ENCODE data around the gene ROBO2.

DNA sequence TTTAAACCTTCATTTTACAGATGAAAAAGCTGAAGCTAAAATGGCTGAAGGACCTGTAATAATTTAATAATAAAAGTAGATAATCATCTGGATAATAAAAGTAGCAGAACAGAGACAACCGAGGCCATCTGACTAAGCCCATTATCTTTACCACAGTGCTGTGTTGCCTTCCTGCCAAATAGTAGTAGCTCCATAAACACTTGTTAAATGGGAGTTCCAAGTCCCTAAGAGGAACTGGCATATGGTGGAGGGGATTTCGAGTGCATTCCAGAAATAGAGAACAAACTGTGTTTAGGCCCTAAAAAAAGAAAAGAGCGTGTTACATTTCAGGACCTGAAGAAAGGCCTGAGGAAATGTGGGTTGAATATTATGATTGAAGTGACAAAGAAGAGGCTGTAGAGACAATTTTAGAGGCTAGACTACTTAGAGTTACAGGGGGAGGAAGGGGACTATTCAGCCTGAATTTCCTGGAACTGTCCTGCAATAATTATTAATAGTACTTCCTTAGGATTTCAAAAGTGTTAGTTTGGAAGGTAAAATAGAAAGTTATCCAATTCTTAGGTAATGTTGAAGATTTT, 424.3 kb downstream of the ROBO2 start:
- TF ChIP-seq, protein P1, sequence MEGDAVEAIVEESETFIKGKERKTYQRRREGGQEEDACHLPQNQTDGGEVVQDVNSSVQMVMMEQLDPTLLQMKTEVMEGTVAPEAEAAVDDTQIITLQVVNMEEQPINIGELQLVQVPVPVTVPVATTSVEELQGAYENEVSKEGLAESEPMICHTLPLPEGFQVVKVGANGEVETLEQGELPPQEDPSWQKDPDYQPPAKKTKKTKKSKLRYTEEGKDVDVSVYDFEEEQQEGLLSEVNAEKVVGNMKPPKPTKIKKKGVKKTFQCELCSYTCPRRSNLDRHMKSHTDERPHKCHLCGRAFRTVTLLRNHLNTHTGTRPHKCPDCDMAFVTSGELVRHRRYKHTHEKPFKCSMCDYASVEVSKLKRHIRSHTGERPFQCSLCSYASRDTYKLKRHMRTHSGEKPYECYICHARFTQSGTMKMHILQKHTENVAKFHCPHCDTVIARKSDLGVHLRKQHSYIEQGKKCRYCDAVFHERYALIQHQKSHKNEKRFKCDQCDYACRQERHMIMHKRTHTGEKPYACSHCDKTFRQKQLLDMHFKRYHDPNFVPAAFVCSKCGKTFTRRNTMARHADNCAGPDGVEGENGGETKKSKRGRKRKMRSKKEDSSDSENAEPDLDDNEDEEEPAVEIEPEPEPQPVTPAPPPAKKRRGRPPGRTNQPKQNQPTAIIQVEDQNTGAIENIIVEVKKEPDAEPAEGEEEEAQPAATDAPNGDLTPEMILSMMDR (IDR thresholded peaks at IDR 0.05 in 8 of 11, conservative IDR thresholded peaks at IDR 0.05 in 3 of 11), result no peak
- no peak for TF ChIP-seq POLR2AphosphoS5 (IDR thresholded peaks at IDR 0.05)
